Sigmoid colon (tissue), 4 donors: ENCODE measurements around the gene PTPRZ1.

Experiments used
- CTCF ChIP-seq, 4 experiments: fragments of 450-650 bp in 3 of 4; fragments of 200-600 bp in 1 of 4; IDR thresholded peaks; one replicate each; pipeline ENCODE4 v1.5.1; 2016 to 2019; ENCODE audit warnings: antibody characterized with exemption in 4 of 4, mild to moderate bottlenecking in 3 of 4, moderate library complexity in 2 of 4
- EP300 ChIP-seq, 4 donors: sonication (generic); formaldehyde crosslinking; IDR thresholded peaks; one replicate each; pipeline ENCODE4 v1.6.1; 2017; ENCODE audit warnings: antibody characterized with exemption in 4 of 4
- POLR2AphosphoS5 ChIP-seq, 4 donors: sonication (generic); formaldehyde crosslinking; IDR thresholded peaks; one replicate each; pipeline ENCODE4 v1.6.1; 2017; ENCODE audit warnings: antibody characterized with exemption in 4 of 4

- TF ChIP-seq CTCF (IDR thresholded peaks at IDR 0.05), result no peak
- TF ChIP-seq EP300 (IDR thresholded peaks at IDR 0.05), result no peak
- no peak for TF ChIP-seq POLR2AphosphoS5 (IDR thresholded peaks at IDR 0.05)
These were observed 17.9 kb downstream of the PTPRZ1 start for GRCh38 chr7:121890833-121891232.
